Neural progenitor cell (in vitro differentiated cells): ENCODE data around the gene IRS1.

Experiments used
- EZH2 ChIP-seq: fragments of 200-600 bp; sonication (generic); IDR thresholded peaks from 2 replicates; pipeline ENCODE4 v1.6.1; 2017; ENCODE audit warnings: antibody characterized with exemption, mild to moderate bottlenecking, moderate library complexity
- EZH2phosphoT487 ChIP-seq: fragments of 200-600 bp; sonication (generic); IDR thresholded peaks from 2 replicates; pipeline ENCODE4 v1.6.1; 2017; ENCODE audit warnings: antibody characterized with exemption
- TF ChIP-seq, protein P1 (sequence below): fragments of 200-600 bp; sonication (generic); IDR thresholded peaks from 2 replicates; pipeline ENCODE4 v1.5.1; 2017; ENCODE audit warnings: antibody characterized with exemption, mild to moderate bottlenecking

GRCh38 chr2:226693521-226693920, 106.1 kb downstream of the IRS1 start:
- TF ChIP-seq, protein P1, sequence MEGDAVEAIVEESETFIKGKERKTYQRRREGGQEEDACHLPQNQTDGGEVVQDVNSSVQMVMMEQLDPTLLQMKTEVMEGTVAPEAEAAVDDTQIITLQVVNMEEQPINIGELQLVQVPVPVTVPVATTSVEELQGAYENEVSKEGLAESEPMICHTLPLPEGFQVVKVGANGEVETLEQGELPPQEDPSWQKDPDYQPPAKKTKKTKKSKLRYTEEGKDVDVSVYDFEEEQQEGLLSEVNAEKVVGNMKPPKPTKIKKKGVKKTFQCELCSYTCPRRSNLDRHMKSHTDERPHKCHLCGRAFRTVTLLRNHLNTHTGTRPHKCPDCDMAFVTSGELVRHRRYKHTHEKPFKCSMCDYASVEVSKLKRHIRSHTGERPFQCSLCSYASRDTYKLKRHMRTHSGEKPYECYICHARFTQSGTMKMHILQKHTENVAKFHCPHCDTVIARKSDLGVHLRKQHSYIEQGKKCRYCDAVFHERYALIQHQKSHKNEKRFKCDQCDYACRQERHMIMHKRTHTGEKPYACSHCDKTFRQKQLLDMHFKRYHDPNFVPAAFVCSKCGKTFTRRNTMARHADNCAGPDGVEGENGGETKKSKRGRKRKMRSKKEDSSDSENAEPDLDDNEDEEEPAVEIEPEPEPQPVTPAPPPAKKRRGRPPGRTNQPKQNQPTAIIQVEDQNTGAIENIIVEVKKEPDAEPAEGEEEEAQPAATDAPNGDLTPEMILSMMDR, result no peak
- no peak for TF ChIP-seq EZH2phosphoT487
- no peak for TF ChIP-seq EZH2
